PC-3 (cell line): Measurements from ENCODE around the gene KCNQ5. TPM values are rescaled to one million over a fixed set of nuclear protein-coding genes. Genes with fewer than 3 reads are reported as not detected.

Experiments used
- ATAC-seq: fragments of 200-7000 bp; cut with Tn5 transposase; 2 replicates; pipeline ENCODE4 v1.9.1; 2020; ENCODE audit warnings: mild to moderate bottlenecking, moderate library complexity
- BruUV-seq: library from RNA; stranded (reverse); fragments of 400-500 nt; replicated peaks from 2 replicates; lab custom pipeline; 2021; lab: Mats Ljungman, UMichigan
- CTCF ChIA-PET: fragments of 300-600 bp; sonication (Branson Sonifier 250); formaldehyde crosslinking; loops from one replicate; lab custom pipeline; 2022; ENCODE audit warnings: antibody characterized with exemption; lab: Charles Lee
- POLR2A ChIA-PET: fragments of 300-600 bp; sonication (Branson Sonifier 250); formaldehyde crosslinking; loops from one replicate; lab custom pipeline; 2022; ENCODE audit warnings: antibody characterized with exemption; ENCODE audit not compliant: unreplicated experiment; lab: Charles Lee
- DNase-seq: peaks from one replicate; pipeline ENCODE4 v3.0.0-alpha.2; 2015
- H2AFZ ChIP-seq: fragments of 300-600 bp; sonication (generic); 2 replicates; pipeline ENCODE4 v1.6.0; 2016; ENCODE audit warnings: antibody characterized with exemption, low read length
- H3F3A ChIP-seq: fragments of 300-600 bp; sonication (generic); one replicate; pipeline ENCODE4 v1.6.0; 2017; ENCODE audit warnings: antibody characterized with exemption, low read length, control low read depth, mild to moderate bottlenecking; ENCODE audit not compliant: unreplicated experiment
- H3K27ac ChIP-seq: fragments of 300-600 bp; sonication (generic); 2 replicates; pipeline ENCODE4 v1.5.1; 2016; ENCODE audit warnings: mild to moderate bottlenecking, low read length
- H3K27me3 ChIP-seq: fragments of 300-600 bp; sonication (generic); 2 replicates; pipeline ENCODE4 v1.6.1; 2016; ENCODE audit warnings: low read length, mixed read lengths
- H3K36me3 ChIP-seq: fragments of 300-600 bp; sonication (generic); 2 replicates; pipeline ENCODE4 v1.6.1; 2016; ENCODE audit warnings: low read depth, mixed run types, low read length, mixed read lengths
- H3K4me1 ChIP-seq: fragments of 300-600 bp; sonication (generic); 2 replicates; pipeline ENCODE4 v1.5.1; 2016; ENCODE audit warnings: low read length; ENCODE audit not compliant: insufficient read depth
- H3K4me2 ChIP-seq: fragments of 300-600 bp; sonication (generic); 2 replicates; pipeline ENCODE4 v1.6.0; 2016; ENCODE audit warnings: low read length
- H3K4me3 ChIP-seq: fragments of 300-600 bp; sonication (generic); 2 replicates; pipeline ENCODE4 v1.5.1; 2016; ENCODE audit warnings: mild to moderate bottlenecking, low read length, mixed read lengths
- H3K79me2 ChIP-seq: fragments of 300-600 bp; sonication (generic); 2 replicates; pipeline ENCODE4 v1.6.1; 2017; ENCODE audit warnings: low read length, mixed read lengths
- H3K9ac ChIP-seq: fragments of 300-600 bp; sonication (generic); 2 replicates; pipeline ENCODE4 v1.6.0; 2016; ENCODE audit warnings: mild to moderate bottlenecking, low read length
- H3K9me2 ChIP-seq: fragments of 300-600 bp; sonication (generic); replicated peaks from 2 replicates; pipeline ENCODE4 v1.6.1; 2016; ENCODE audit warnings: mixed run types, low read length, mixed read lengths
- H3K9me3 ChIP-seq: fragments of 300-600 bp; sonication (generic); 2 replicates; pipeline ENCODE4 v1.6.1; 2016; ENCODE audit warnings: low read length, mixed read lengths
- H4K20me1 ChIP-seq: fragments of 300-600 bp; sonication (generic); 2 replicates; pipeline ENCODE4 v1.6.1; 2016; ENCODE audit warnings: low read length, mixed read lengths
- EZH2 ChIP-seq: fragments of 300-600 bp; sonication (generic); IDR thresholded peaks from one replicate; pipeline ENCODE4 v1.6.1; 2017; ENCODE audit warnings: antibody characterized with exemption, mild to moderate bottlenecking, low read length; ENCODE audit not compliant: unreplicated experiment
- EZH2phosphoT487 ChIP-seq: fragments of 300-600 bp; sonication (generic); IDR thresholded peaks from 2 replicates; pipeline ENCODE4 v1.6.1; 2018; ENCODE audit warnings: mild to moderate bottlenecking, antibody characterized with exemption, low read length, borderline replicate concordance
- intact Hi-C: fragments of 100-400 bp; cut with micrococcal nuclease; formaldehyde crosslinking; loops from 2 replicates; pipeline ENCODE4 v1.9.0; 2023
- total RNA-seq: library from RNA; depleted of rRNA; stranded (reverse); fragments of >200 nt; gene quantifications from 2 replicates; pipeline ENCODE4 v1.2.3, GENCODE V29; 2014
- TF ChIP-seq, protein P1 (sequence below): fragments of 300-600 bp; sonication (generic); conservative IDR thresholded peaks from 2 replicates; pipeline ENCODE4 v1.5.1; 2017; ENCODE audit warnings: antibody characterized with exemption, low read depth, mild to moderate bottlenecking, low read length

KCNQ5 gene
- total RNA-seq, 1 experiment from 2014 or later = not detected

DNA sequence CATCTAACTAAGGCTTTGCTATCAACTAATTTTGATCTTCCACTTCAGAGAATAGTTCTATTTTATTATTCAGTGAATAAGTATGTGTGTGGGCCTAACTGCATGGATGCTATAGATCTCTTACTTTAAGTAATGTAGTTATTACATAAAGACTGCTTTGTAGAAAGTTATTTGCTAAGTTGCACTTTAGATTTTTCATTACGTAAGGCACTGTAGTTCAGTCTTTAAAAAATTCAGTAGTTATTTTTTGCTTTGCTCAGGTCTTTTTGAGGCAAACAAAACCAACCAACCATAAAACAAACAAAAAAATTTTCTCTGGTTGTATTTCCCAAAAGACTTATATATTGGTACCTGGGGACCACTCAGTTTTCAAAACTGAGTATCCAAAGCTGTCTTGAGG is 53.0 kb downstream of the KCNQ5 start:
- no peak overlapping the region for H2AFZ ChIP-seq
- H3K4me2 ChIP-seq = no peak overlapping the region
- H4K20me1 ChIP-seq = no peaks in the 10 kb centered on the region
- POLR2A ChIA-PET = no interaction called here
- no peaks in the 10 kb centered on the region for H3K36me3 ChIP-seq
- H3K9ac ChIP-seq = no peak overlapping the region
- BruUV-seq = no TSS peak
- no peaks in the 10 kb centered on the region for H3F3A ChIP-seq
- no peaks in the 10 kb centered on the region for H3K9me2 ChIP-seq
- intact Hi-C loops = no loop called here
- no peaks in the 10 kb centered on the region for H3K79me2 ChIP-seq
- CTCF ChIA-PET = no interaction called here
- TF ChIP-seq EZH2 = no peak
- no peak for TF ChIP-seq EZH2phosphoT487
- TF ChIP-seq, protein P1, sequence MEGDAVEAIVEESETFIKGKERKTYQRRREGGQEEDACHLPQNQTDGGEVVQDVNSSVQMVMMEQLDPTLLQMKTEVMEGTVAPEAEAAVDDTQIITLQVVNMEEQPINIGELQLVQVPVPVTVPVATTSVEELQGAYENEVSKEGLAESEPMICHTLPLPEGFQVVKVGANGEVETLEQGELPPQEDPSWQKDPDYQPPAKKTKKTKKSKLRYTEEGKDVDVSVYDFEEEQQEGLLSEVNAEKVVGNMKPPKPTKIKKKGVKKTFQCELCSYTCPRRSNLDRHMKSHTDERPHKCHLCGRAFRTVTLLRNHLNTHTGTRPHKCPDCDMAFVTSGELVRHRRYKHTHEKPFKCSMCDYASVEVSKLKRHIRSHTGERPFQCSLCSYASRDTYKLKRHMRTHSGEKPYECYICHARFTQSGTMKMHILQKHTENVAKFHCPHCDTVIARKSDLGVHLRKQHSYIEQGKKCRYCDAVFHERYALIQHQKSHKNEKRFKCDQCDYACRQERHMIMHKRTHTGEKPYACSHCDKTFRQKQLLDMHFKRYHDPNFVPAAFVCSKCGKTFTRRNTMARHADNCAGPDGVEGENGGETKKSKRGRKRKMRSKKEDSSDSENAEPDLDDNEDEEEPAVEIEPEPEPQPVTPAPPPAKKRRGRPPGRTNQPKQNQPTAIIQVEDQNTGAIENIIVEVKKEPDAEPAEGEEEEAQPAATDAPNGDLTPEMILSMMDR = no peak
- no peaks in the 10 kb centered on the region for H3K9me3 ChIP-seq
- H3K27ac ChIP-seq = no peak overlapping the region
- H3K27me3 ChIP-seq = no peaks in the 10 kb centered on the region
- DNase-seq (no peak), ATAC-seq (no peak)
- H3K4me1 ChIP-seq = no peaks in the 10 kb centered on the region
- H3K4me3 ChIP-seq = no peak overlapping the region

DNA sequence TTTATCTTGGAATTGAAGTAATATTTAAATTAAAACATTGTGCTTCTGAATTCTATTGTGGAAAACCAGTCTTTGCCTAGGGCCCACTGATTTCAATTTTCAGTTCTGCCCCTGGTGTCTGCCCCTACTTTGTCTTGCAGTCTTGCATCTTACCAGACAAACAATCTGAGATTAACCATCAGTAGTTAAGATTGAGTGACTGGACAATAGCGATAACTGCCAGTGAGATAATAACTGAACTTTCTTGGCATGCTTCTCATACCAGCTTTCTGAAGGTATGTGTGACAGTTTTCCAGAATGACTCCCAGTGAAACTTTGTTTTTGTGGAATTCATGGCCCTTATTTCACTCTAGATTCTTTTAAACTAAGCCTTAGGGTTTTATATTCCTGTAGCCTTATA is 53.5 kb downstream of the KCNQ5 start:
- POLR2A ChIA-PET = no interaction called here
- Histone ChIP-seq H3K4me1 (no peaks in the 10 kb centered on the region), H3K27me3 (no peaks in the 10 kb centered on the region), H3K9me2 (no peaks in the 10 kb centered on the region), H4K20me1 (no peaks in the 10 kb centered on the region), H3F3A (no peaks in the 10 kb centered on the region), H3K27ac (no peak overlapping the region), H3K9ac (no peak overlapping the region), H3K36me3 (no peaks in the 10 kb centered on the region), H2AFZ (no peak overlapping the region), H3K4me3 (no peak overlapping the region), H3K9me3 (no peaks in the 10 kb centered on the region), H3K79me2 (no peaks in the 10 kb centered on the region), H3K4me2 (no peak overlapping the region)
- DNase-seq (no peak), ATAC-seq (no peak)
- CTCF ChIA-PET = no interaction called here
- intact Hi-C loops = no loop called here
- BruUV-seq = no TSS peak
- TF ChIP-seq EZH2phosphoT487 = no peak

DNA sequence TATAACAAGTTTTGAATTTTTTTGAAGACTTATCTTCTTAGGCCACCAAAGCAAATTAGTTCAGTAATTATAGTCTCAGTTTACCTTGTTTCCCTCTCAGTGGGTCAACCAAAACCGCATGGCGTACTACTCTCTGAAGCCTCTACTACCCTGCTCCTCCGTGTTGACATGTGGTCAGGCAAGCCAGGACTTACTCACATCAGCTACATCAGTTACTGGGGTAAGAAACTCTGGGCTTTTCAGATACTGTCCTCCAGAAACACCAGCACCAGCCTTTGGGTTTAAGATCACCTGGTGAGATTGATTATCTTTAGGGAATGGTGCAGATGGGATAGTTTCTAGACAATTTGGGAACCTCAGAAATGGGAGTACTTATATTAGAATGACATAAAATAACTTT is 55.1 kb downstream of the KCNQ5 start:
- H3K36me3 ChIP-seq = no peaks in the 10 kb centered on the region
- no peaks in the 10 kb centered on the region for H3F3A ChIP-seq
- ATAC-seq (no peak), DNase-seq (no peak)
- no peaks in the 10 kb centered on the region for H3K27me3 ChIP-seq
- CTCF ChIA-PET = no interaction called here
- intact Hi-C loops = no loop called here
- H3K79me2 ChIP-seq = no peaks in the 10 kb centered on the region
- no peaks in the 10 kb centered on the region for H3K4me1 ChIP-seq
- H3K4me2 ChIP-seq = no peak overlapping the region
- no peak overlapping the region for H2AFZ ChIP-seq
- no peak overlapping the region for H3K27ac ChIP-seq
- BruUV-seq = no TSS peak
- no peaks in the 10 kb centered on the region for H3K9me3 ChIP-seq
- POLR2A ChIA-PET = no interaction called here
- TF ChIP-seq EZH2 (no peak), EZH2phosphoT487 (no peak)
- TF ChIP-seq, protein P1 = no peak
- H3K9ac ChIP-seq = no peak overlapping the region
- no peak overlapping the region for H3K4me3 ChIP-seq
- no peaks in the 10 kb centered on the region for H3K9me2 ChIP-seq
- H4K20me1 ChIP-seq = no peaks in the 10 kb centered on the region
